Right lobe of liver (tissue), 6 donors: ENCODE data around the gene MZT2A. TPM values are rescaled to one million over a fixed set of nuclear protein-coding genes. Genes with fewer than 3 reads are reported as not detected.
A peak's percentile ranks its signal among the peaks of the same experiment; 100 is the strongest.
"Not testable (repeated sequence)": the region's sequence is repeated elsewhere in the genome, so short reads cannot be mapped to it uniquely, and the experiment has no call there.

ENCODE experiments used
- ATAC-seq, 4 donors: fragments of 200-7000 bp; cut with Tn5 transposase; one replicate each; pipeline ENCODE4 v1.9.1; 2020; ENCODE audit warnings: mild to moderate bottlenecking in 4 of 4, moderate library complexity in 4 of 4
- DNase-seq, 3 donors: peaks; one replicate each; pipeline ENCODE4 v3.0.0-alpha.2; 2020
- H3K27ac ChIP-seq, 3 donors: fragments of 200-600 bp; one replicate each; pipeline ENCODE4 v1.8.0; 2022
- H3K27me3 ChIP-seq, 2 donors: fragments of 200-600 bp; one replicate each; pipeline ENCODE4 v1.8.0; 2022
- H3K36me3 ChIP-seq, 4 donors: fragments of 200-600 bp; sonication (generic) in 1 of 4; one replicate each; pipeline versions ENCODE4 v1.5.1 to v1.8.0; 2017 to 2022; ENCODE audit warnings: control low read depth in 1 of 4
- H3K4me1 ChIP-seq, 4 donors: fragments of 200-600 bp; sonication (generic) in 1 of 4; one replicate each; pipeline versions ENCODE4 v1.5.1 to v1.8.0; 2017 to 2022; ENCODE audit warnings: control low read depth in 1 of 4
- H3K4me3 ChIP-seq, 3 donors: fragments of 200-600 bp; one replicate each; pipeline ENCODE4 v1.8.0; 2022
- H3K9me3 ChIP-seq, 4 donors: fragments of 200-600 bp; sonication (generic) in 1 of 4; one replicate each; pipeline versions ENCODE4 v1.5.1 to v1.8.0; 2017 to 2022; ENCODE audit warnings: control low read depth in 1 of 4
- POLR2A ChIP-seq: fragments of 450-650 bp; IDR thresholded peaks from one replicate; pipeline ENCODE4 v1.6.1; 2017; ENCODE audit warnings: antibody characterized with exemption, mild to moderate bottlenecking
- WGBS: methylation state at CpG from one replicate; pipeline ENCODE4 v1.1.6; 2018; ENCODE audit warnings: low coverage, low lambda C conversion rate; ENCODE audit not compliant: insufficient coverage; ENCODE audit errors: missing lambda C conversion rate; 5-methylcytosine and 5-hydroxymethylcytosine counted together
- intact Hi-C, 2 donors: fragments of 100-400 bp; cut with DNase I; formaldehyde crosslinking; loops; one replicate each; pipeline versions ENCODE4 v1.11.2 to v1.14.1; 2022
- long read RNA-seq: library from polyadenylated mRNA; unstranded; transcript quantifications from one replicate; pipeline ENCODE4 v2.0.0, GENCODE V29; 2019
- total RNA-seq, 6 experiments: library from RNA; depleted of rRNA in 2 of 6; stranded (reverse); fragments of >200 nt in 2 of 6; fragmentation: NEBNext Ultra II Directional in 3 of 6; extraction: Animal tissue kit (Norgen Biotek cat#: 25700) in 3 of 6; gene quantifications; one replicate each; pipeline versions ENCODE4 v1.1.0 to v1.2.4, GENCODE V29; 2016 to 2023
- TF ChIP-seq, protein P1 (sequence below), 4 donors: fragments of 200-600 bp in 3 of 4; fragments of 450-650 bp in 1 of 4; IDR thresholded peaks; one replicate each; pipeline versions ENCODE4 v1.5.1 to v1.8.0; 2016 to 2022; ENCODE audit warnings: antibody characterized with exemption in 4 of 4, mild to moderate bottlenecking in 2 of 4
- donor health status: DM: no; HTN: yes; CAD: no.
- donor health status: DM: no; HTN: no; CAD: no.
- donor health status: DM: no; HTN: no; CAD: no.
- donor health status: DM: no; HTN: yes; CAD: no.
- donor health status: DM: no; HTN: yes; CAD: no.

Gene MZT2A, protein sequence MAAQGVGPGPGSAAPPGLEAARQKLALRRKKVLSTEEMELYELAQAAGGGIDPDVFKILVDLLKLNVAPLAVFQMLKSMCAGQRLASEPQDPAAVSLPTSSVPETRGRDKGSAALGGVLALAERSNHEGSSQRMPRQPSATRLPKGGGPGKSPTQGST
- 10 to 100 TPM; 36.5 to 61.9 (median 42.6) TPM for total RNA-seq
- long read RNA-seq, partial matches to known transcripts, result 3 of 7 reads
- long read RNA-seq, other reads (novel, unspliced or antisense), result 2 of 7 reads

DNA sequence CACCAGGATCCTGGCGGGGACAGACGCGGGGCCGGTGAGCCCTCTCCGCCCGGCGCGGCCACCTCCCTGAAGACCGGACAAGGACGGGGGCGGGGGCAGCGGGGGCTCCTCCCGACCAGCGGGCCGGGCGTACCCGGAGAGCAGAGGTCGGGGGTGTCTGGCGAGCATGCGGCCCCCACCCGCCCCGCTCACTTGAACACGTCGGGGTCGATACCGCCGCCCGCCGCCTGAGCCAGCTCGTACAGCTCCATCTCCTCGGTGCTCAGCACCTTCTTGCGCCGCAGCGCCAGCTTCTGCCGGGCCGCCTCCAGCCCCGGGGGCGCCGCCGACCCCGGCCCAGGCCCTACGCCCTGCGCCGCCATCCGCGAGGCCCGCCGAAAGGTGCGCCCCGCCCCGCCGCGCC lies at the start of gene MZT2A:
MZT2A (minus strand) TSS at position 383 of the 403 bp plus-strand sequence; CDS start at position 362, 21 bp downstream.
- peak within 1 kb of the TSS; percentile 78 to 89 (median 84) for H3K4me3 ChIP-seq
- intact Hi-C loops, H3K9me3 ChIP-seq, DNase-seq, H3K27me3 ChIP-seq, H3K36me3 ChIP-seq: not testable (repeated sequence)
- peaks cover 0 to 11% (median 2%) of the 10 kb centered on the region in 4 donors for H3K4me1 ChIP-seq
- H3K27ac ChIP-seq, result peak within 1 kb of the TSS; percentile 74 to 79 (median 75)
- no CpG with 5 or more reads among the region's 53 CpGs for WGBS
- ATAC-seq, result peak in 1 of 4 donors; percentile 4

DNA sequence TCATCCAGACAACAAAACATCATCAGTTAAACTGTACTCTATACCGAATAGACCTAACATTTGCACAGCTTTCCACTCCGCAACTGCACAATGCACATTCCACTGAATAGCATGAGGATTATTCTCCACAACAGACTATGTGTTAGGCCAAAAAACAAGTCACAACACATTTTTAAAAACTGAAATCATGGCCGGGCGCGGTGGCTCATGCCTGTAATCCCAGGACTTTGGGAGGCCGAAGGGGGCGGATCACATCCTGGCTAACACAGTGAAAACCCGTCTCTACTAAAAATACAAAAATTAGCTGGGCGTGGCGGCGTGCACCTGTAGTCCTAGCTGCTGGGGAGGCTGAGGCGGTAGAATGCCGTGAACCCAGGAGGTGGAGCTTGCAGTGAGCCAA lies 46.7 kb upstream of the MZT2A start:
- H3K27me3 ChIP-seq, H3K9me3 ChIP-seq, H3K27ac ChIP-seq, H3K36me3 ChIP-seq, intact Hi-C loops, H3K4me3 ChIP-seq, H3K4me1 ChIP-seq, ATAC-seq: not testable (repeated sequence)
- 93% methylated on average over 8 of the region's 13 CpGs for WGBS
- DNase-seq, result peak in 1 of 3 donors; percentile 22

DNA sequence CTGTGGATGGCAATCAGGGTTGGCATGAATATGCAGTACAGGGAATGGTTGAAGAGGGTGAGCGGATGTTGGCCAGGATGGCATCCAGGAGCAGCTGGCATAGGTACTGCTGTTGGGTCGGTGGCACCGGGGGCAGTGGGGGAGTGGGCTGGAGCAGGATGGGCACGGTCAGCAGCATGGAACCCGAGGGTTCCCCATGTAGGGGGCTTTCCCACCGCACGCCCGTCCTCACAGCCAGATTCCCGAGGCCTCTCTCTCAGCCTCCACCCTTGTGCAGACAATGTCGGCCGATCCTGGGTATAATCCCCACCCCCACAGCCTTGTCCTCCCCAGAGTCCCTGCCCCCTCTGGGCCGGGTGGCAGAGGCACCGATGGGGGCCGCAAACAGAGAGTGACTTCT lies 44.6 kb upstream of the MZT2A start:
- H3K9me3 ChIP-seq, H3K4me3 ChIP-seq, H3K27me3 ChIP-seq, intact Hi-C loops, H3K4me1 ChIP-seq, H3K36me3 ChIP-seq, H3K27ac ChIP-seq: not testable (repeated sequence)
- DNase-seq, result peak in 1 of 3 donors; percentile 32
- peak in 1 of 4 donors; percentile 20 for ATAC-seq
- WGBS, result no CpG with 5 or more reads among the region's 14 CpGs

DNA sequence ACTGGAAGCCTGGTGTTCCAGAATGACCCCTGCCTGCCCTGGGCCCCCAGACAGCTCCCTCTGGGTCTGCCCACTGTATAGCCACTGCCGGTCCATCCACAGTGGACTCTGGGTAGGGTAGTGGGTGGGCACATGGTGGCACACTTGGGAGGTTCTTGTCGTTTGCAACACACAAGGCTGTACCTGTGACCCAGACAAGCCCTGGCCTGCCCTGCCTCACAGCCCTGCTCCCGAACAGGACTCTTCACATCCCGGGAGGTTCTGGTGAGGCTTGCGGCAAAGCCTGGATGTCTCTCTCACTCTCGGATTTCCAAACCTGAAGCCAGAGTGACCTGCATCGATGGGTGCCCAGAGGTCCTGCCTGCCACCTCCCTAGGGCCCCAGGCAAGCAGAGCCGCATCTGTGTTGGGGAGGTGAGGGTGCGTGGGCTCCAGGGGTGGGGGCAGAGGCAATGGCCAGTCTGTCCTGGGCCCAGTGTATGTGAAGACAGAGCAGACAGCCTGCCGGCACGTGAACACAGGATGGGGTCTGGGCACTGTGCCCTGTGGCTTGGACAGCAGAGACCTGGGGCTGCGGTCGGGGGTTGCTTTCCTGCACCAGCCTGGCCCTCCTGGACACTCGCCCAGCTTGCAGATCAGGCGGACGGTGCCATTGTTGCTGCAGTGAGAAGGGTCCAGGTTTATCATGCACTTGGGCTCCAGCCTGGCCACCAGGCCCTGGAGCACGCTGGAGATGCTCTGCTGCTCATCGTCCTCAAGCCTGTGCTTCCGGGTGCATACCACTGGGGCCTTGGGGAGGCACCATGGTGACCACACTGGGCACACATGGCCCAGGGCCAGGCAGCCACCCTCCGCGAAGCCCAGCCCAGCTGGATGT lies 44.0 kb upstream of the MZT2A start:
- intact Hi-C loops, result not testable (repeated sequence)

DNA sequence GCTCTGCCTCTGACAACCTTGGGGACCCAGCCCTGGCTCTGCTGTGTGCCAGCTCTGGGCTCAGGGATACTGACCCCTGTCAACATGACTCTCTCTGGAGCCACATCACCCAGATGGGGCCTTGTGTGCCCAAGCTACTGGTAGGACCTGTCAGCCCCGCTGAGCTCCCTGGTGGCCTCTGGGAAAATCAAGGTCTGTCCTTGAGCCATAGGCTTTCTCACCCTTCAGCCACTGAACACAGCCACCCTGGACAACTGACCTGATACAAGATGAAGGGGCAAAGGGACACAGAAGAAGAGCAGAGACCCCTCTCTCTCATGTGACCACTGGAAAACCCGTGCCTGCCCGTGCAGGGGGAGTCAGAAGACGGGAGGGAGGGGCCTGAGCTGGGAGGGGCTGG lies 43.3 kb upstream of the MZT2A start:
- Histone ChIP-seq H3K4me1 (no peaks in the 10 kb centered on the region), H3K4me3 (no peak overlapping the region), H3K9me3 (no peaks in the 10 kb centered on the region), H3K36me3 (no peaks in the 10 kb centered on the region), H3K27me3 (no peaks in the 10 kb centered on the region), H3K27ac (no peak overlapping the region)
- intact Hi-C loops, result no loop called here
- TF ChIP-seq, protein P1, sequence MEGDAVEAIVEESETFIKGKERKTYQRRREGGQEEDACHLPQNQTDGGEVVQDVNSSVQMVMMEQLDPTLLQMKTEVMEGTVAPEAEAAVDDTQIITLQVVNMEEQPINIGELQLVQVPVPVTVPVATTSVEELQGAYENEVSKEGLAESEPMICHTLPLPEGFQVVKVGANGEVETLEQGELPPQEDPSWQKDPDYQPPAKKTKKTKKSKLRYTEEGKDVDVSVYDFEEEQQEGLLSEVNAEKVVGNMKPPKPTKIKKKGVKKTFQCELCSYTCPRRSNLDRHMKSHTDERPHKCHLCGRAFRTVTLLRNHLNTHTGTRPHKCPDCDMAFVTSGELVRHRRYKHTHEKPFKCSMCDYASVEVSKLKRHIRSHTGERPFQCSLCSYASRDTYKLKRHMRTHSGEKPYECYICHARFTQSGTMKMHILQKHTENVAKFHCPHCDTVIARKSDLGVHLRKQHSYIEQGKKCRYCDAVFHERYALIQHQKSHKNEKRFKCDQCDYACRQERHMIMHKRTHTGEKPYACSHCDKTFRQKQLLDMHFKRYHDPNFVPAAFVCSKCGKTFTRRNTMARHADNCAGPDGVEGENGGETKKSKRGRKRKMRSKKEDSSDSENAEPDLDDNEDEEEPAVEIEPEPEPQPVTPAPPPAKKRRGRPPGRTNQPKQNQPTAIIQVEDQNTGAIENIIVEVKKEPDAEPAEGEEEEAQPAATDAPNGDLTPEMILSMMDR (IDR thresholded peaks at IDR 0.05), result no peak
- no peak for TF ChIP-seq POLR2A
- ATAC-seq, result no peak
- peak in 1 of 3 donors; percentile 18 for DNase-seq
- WGBS, result no CpG with 5 or more reads among the region's 4 CpGs

More for the DNA sequence above, 44.0 kb upstream of the MZT2A start:
- not testable (repeated sequence) for H3K9me3 ChIP-seq, H3K27me3 ChIP-seq, H3K4me3 ChIP-seq, H3K27ac ChIP-seq, H3K4me1 ChIP-seq, H3K36me3 ChIP-seq, ATAC-seq
- 80% methylated on average over 2 of the region's 21 CpGs for whole genome bisulfite sequencing
- DNase-seq, result peak in 1 of 3 donors; percentile 43

DNA sequence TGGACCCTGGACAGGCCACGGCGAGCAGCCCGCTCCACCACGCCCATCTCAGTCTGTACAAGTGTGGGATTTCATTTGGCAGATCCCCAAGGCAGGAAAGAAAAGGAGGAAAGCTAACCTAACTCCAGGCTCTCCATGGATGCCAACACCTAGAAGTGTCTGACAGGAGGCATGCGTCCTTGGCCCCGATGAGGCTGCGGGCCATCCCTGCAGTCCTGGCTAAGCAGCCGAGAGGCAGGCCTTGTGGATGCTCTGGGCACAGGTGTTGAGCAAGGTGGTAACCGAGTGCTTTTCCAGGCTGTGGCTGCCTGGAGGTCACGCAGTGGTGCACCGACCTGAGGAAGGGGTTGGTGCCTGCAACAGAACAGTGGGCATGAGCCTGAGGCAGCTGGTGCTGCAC lies 42.8 kb upstream of the MZT2A start:
- H3K36me3 ChIP-seq, ATAC-seq, H3K4me1 ChIP-seq, H3K4me3 ChIP-seq, intact Hi-C loops, H3K9me3 ChIP-seq, H3K27me3 ChIP-seq, H3K27ac ChIP-seq: not testable (repeated sequence)
- WGBS, result no CpG with 5 or more reads among the region's 11 CpGs
- DNase-seq, result peak in 1 of 3 donors; percentile 22

DNA sequence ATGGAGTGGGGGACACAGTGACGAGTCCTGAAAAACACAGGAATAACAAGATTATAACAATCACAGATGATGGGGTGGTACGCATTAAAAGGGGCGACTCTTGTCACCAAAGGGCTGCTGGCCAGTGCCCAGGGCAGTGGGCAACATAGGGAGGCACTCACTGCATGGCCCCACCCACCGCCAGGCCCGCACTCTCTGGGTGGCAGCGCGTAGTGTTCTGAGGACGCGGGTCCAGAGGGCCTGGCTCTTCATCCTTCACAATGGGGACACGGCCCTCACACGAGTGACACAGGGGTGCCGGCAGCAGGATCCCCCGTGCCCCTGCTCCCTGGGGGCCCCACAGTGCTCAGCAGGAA lies 42.1 kb upstream of the MZT2A start:
- H3K4me1 ChIP-seq, ATAC-seq, H3K27ac ChIP-seq, H3K27me3 ChIP-seq, H3K36me3 ChIP-seq, H3K4me3 ChIP-seq, H3K9me3 ChIP-seq, intact Hi-C loops: not testable (repeated sequence)
- peak in 1 of 3 donors; percentile 24 for DNase-seq
- WGBS, result 70% methylated on average over 3 of the region's 13 CpGs

DNA sequence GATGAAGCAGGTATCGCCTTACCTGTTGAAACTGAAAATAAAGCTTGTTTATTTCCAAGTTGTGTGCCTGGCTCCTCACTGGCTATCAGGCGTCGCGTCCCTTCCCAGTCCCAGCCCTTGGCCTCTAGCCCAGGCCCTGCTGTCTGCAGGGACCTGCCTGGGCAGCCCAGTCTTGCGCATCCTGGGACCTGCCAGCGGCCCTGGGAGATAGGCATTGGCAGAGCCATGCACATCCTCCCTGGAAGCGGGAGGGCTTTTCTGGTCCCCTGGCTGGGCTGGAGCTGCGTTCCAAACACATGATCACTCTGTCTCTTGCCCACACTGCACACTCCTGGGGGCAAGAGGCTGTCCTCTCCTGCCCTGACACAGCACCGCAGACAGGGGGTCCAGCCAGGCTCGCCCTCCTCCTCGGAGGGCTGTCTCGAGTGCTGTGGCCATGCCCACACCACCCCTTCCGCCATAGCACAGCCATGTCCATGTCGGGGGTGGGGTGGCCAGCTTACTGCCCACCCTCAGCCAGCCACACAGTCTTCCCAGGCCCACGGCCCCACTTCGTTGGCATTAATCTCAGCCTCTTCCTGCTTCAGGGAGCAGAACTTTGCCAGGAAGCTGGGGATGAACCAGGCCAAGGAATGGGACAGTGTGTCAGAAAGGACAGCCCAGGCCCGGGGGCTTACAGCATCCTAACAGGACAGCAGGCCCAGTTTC lies 41.6 kb upstream of the MZT2A start:
- ATAC-seq, H3K27ac ChIP-seq, intact Hi-C loops, H3K9me3 ChIP-seq, H3K4me1 ChIP-seq, H3K36me3 ChIP-seq, H3K4me3 ChIP-seq, H3K27me3 ChIP-seq: not testable (repeated sequence)
- DNase-seq, result peak in 1 of 3 donors; percentile 32
- WGBS, result 68% methylated on average over 4 of the region's 17 CpGs

DNA sequence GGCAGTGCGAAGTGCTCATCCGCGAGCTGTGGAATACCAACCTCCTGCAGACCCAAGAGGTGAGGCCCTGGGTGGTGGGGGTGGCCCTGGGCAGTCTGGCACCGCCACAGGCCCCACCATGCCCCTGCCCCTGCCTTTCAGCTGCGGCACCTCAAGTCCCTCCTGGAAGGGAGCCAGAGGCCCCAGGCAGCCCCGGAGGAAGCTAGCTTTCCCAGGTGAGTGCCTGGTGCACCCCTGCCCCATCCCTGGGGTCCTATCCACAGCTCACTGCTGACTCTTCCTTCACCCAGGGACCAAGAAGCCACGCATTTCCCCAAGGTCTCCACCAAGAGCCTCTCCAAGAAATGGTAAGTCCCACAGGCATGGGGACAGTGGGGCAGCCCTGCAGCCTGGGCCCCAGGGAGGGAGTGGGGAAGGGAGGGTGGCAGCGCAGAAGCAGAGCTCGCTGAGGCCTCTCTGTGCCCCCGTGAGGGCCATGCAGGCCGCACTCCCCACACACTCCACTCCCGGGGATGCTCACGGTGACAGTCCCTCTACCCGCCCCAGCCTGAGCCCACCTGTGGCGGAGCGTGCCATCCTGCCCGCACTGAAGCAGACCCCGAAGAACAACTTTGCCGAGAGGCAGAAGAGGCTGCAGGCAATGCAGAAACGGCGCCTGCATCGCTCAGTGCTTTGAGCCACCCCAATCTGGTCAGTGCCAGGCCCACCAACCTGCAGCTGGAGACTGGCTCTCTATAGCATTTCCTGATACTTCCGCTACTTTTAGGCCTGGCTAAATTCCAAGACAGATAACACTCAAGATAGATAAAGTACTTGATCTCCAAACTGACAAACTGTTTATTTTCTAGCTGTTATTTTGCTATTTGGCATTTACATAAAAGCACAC lies 40.8 kb upstream of the MZT2A start:
- H3K27me3 ChIP-seq, H3K9me3 ChIP-seq, H3K27ac ChIP-seq, H3K36me3 ChIP-seq, intact Hi-C loops, ATAC-seq, H3K4me1 ChIP-seq, H3K4me3 ChIP-seq: not testable (repeated sequence)
- WGBS, result 25% methylated on average over 1 of the region's 23 CpGs
- peak in 1 of 3 donors; percentile 44 for DNase-seq
